ENCODE results near the gene ZNF264. TPM values are rescaled to one million over a fixed set of nuclear protein-coding genes. Genes with fewer than 3 reads are reported as not detected.
"Not testable (repeated sequence)": the region's sequence is repeated elsewhere in the genome, so short reads cannot be mapped to it uniquely, and the experiment has no call there.

Gene ZNF264
- polyA plus RNA-seq, 3 donors from 2014 or later = 13.3 to 17.3 (median 14.8) TPM

- no peaks in the 10 kb centered on the region for H3K27me3 Mint-ChIP-seq (ENCODE audit: low read depth in 3 of 3)
- peaks cover 8 to 35% of the 10 kb centered on the region in 2 donors for H3K4me1 Mint-ChIP-seq
- no peak for DNase-seq
- H3K27ac Mint-ChIP-seq = no peak overlapping the region
- peaks cover 30 to 37% (median 35%) of the 10 kb centered on the region in 3 donors for H3K36me3 Mint-ChIP-seq
- H3K9me3 Mint-ChIP-seq = no peaks in the 10 kb centered on the region
- no peak overlapping the region for H3K4me3 Mint-ChIP-seq
Observed at GRCh38 chr19:57212109-57212508, 20.8 kb downstream of the ZNF264 start.

- Mint-ChIP-seq H3K36me3 (no peaks in the 10 kb centered on the region), H3K4me3 (no peak overlapping the region)
Observed at GRCh38 chr19:57227502-57227901, 36.2 kb downstream of the ZNF264 start.

GRCh38 chr19:57231686-57232085 is 40.4 kb downstream of the ZNF264 start:
- no peak for DNase-seq
- Mint-ChIP-seq H3K4me3 (no peak overlapping the region), H3K27ac (no peak overlapping the region), H3K36me3 (peaks cover 0 to 6% (median 0%) of the 10 kb centered on the region in 3 donors), H3K4me1 (no peaks in the 10 kb centered on the region), H3K9me3 (no peaks in the 10 kb centered on the region), H3K27me3 (ENCODE audit: low read depth in 3 of 3) (no peaks in the 10 kb centered on the region)

More at GRCh38 chr19:57227502-57227901, 36.2 kb downstream of the ZNF264 start:
- Mint-ChIP-seq H3K9me3 (no peaks in the 10 kb centered on the region), H3K27me3 (ENCODE audit: low read depth in 3 of 3) (peaks cover 0 to 1% (median 0%) of the 10 kb centered on the region in 3 donors), H3K4me1 (peaks cover 0 to 1% of the 10 kb centered on the region in 2 donors), H3K27ac (no peak overlapping the region)
- no peak for DNase-seq

GRCh38 chr19:57233207-57233606 is 41.9 kb downstream of the ZNF264 start:
- no peaks in the 10 kb centered on the region for H3K4me1 Mint-ChIP-seq
- no peak for DNase-seq
- no peaks in the 10 kb centered on the region for H3K9me3 Mint-ChIP-seq
- peaks cover 0 to 2% (median 0%) of the 10 kb centered on the region in 3 donors for H3K27me3 Mint-ChIP-seq (ENCODE audit: low read depth in 3 of 3)
- H3K27ac Mint-ChIP-seq = no peak overlapping the region
- peaks cover 0 to 7% (median 0%) of the 10 kb centered on the region in 3 donors for H3K36me3 Mint-ChIP-seq
- H3K4me3 Mint-ChIP-seq = no peak overlapping the region

- H3K27ac Mint-ChIP-seq = peak overlapping the region; percentile 87 to 97 (median 96)
- no peak for DNase-seq
- no peaks in the 10 kb centered on the region for H3K9me3 Mint-ChIP-seq
- peaks cover 35 to 44% of the 10 kb centered on the region in 2 donors for H3K4me1 Mint-ChIP-seq
- H3K27me3 Mint-ChIP-seq (ENCODE audit: low read depth in 3 of 3) = peaks cover 2 to 6% (median 4%) of the 10 kb centered on the region in 3 donors
- peak overlapping the region; percentile 89 to 97 (median 95) for H3K4me3 Mint-ChIP-seq
- peaks cover 6 to 12% (median 7%) of the 10 kb centered on the region in 3 donors for H3K36me3 Mint-ChIP-seq
Observed at GRCh38 chr19:57239982-57240310, 48.6 kb downstream of the ZNF264 start.

- peak within 1 kb of the TSS; percentile 87 to 97 (median 96) for H3K27ac Mint-ChIP-seq
- H3K4me1 Mint-ChIP-seq = peaks cover 35 to 47% of the 10 kb centered on the region in 2 donors
- peaks cover 9 to 12% (median 10%) of the 10 kb centered on the region in 3 donors for H3K36me3 Mint-ChIP-seq
- peak; percentile 91 to 94 (median 92) for DNase-seq
- H3K9me3 Mint-ChIP-seq = no peaks in the 10 kb centered on the region
- H3K4me3 Mint-ChIP-seq = peak within 1 kb of the TSS; percentile 89 to 97 (median 95)
- peaks cover 2 to 6% (median 4%) of the 10 kb centered on the region in 3 donors for H3K27me3 Mint-ChIP-seq (ENCODE audit: low read depth in 3 of 3)
Observed at GRCh38 chr19:57240311-57241090, 49.2 kb downstream of the ZNF264 start, which contains the start of gene ZNF805. TSS of gene ZNF805 (plus strand) at chr19:57240632. CDS start at chr19:57240892, 260 bp downstream.

GRCh38 chr19:57241176-57241575 is 49.9 kb downstream of the ZNF264 start:
- peaks cover 35 to 47% of the 10 kb centered on the region in 2 donors for H3K4me1 Mint-ChIP-seq
- H3K9me3 Mint-ChIP-seq = no peaks in the 10 kb centered on the region
- peak overlapping the region; percentile 89 to 97 (median 95) for H3K4me3 Mint-ChIP-seq
- H3K27ac Mint-ChIP-seq = peak overlapping the region; percentile 87 to 97 (median 96)
- H3K27me3 Mint-ChIP-seq (ENCODE audit: low read depth in 3 of 3) = peaks cover 2 to 6% (median 4%) of the 10 kb centered on the region in 3 donors
- no peak for DNase-seq
- H3K36me3 Mint-ChIP-seq = peaks cover 10 to 15% (median 13%) of the 10 kb centered on the region in 3 donors

GRCh38 chr19:57242821-57243220 is 51.5 kb downstream of the ZNF264 start:
- Mint-ChIP-seq H3K4me3 (peak overlapping the region in 3 of 5 donors; percentile 14 to 95 (median 47)), H3K4me1 (peaks cover 36 to 47% of the 10 kb centered on the region in 2 donors), H3K9me3 (no peaks in the 10 kb centered on the region), H3K36me3 (peaks cover 10 to 17% (median 15%) of the 10 kb centered on the region in 3 donors), H3K27me3 (ENCODE audit: low read depth in 3 of 3) (peaks cover 1 to 6% (median 4%) of the 10 kb centered on the region in 3 donors), H3K27ac (peak overlapping the region in 3 of 6 donors; percentile 4 to 32 (median 24))
- no peak for DNase-seq

GRCh38 chr19:57244513-57244912 is 53.2 kb downstream of the ZNF264 start:
- Mint-ChIP-seq H3K4me1 (peaks cover 36 to 47% of the 10 kb centered on the region in 2 donors), H3K27ac (no peak overlapping the region), H3K36me3 (peaks cover 10 to 17% (median 15%) of the 10 kb centered on the region in 3 donors)

GRCh38 chr19:57245066-57245465 is 53.8 kb downstream of the ZNF264 start:
- Mint-ChIP-seq H3K27ac (no peak overlapping the region), H3K9me3 (no peaks in the 10 kb centered on the region), H3K4me3 (no peak overlapping the region), H3K4me1 (peaks cover 34 to 44% of the 10 kb centered on the region in 2 donors), H3K36me3 (peaks cover 13 to 20% (median 15%) of the 10 kb centered on the region in 3 donors), H3K27me3 (ENCODE audit: low read depth in 3 of 3) (peaks cover 0 to 4% (median 2%) of the 10 kb centered on the region in 3 donors)
- no peak for DNase-seq

More at GRCh38 chr19:57244513-57244912, 53.2 kb downstream of the ZNF264 start:
- no peak for DNase-seq
- no peaks in the 10 kb centered on the region for H3K9me3 Mint-ChIP-seq
- no peak overlapping the region for H3K4me3 Mint-ChIP-seq
- H3K27me3 Mint-ChIP-seq (ENCODE audit: low read depth in 3 of 3) = peaks cover 0 to 4% (median 4%) of the 10 kb centered on the region in 3 donors

- peak overlapping the region in 1 of 6 donors; percentile 7 for H3K27ac Mint-ChIP-seq
- no peak for DNase-seq
- H3K36me3 Mint-ChIP-seq = peaks cover 21 to 29% (median 22%) of the 10 kb centered on the region in 3 donors
- H3K4me1 Mint-ChIP-seq = peaks cover 29 to 35% of the 10 kb centered on the region in 2 donors
- no peaks in the 10 kb centered on the region for H3K9me3 Mint-ChIP-seq
- no peak overlapping the region for H3K4me3 Mint-ChIP-seq
- H3K27me3 Mint-ChIP-seq (ENCODE audit: low read depth in 3 of 3) = peaks cover 0 to 2% (median 0%) of the 10 kb centered on the region in 3 donors
Observed at GRCh38 chr19:57245959-57246358, 54.7 kb downstream of the ZNF264 start.

GRCh38 chr19:57248646-57249045 is 57.3 kb downstream of the ZNF264 start:
- Mint-ChIP-seq H3K9me3 (no peaks in the 10 kb centered on the region), H3K27me3 (ENCODE audit: low read depth in 3 of 3) (peaks cover 0 to 2% (median 0%) of the 10 kb centered on the region in 3 donors), H3K4me1 (peaks cover 7 to 18% of the 10 kb centered on the region in 2 donors), H3K4me3 (no peak overlapping the region), H3K36me3 (peaks cover 40 to 51% (median 42%) of the 10 kb centered on the region in 3 donors), H3K27ac (no peak overlapping the region)
- DNase-seq = no peak

- Mint-ChIP-seq H3K27me3 (ENCODE audit: low read depth in 3 of 3) (peaks cover 0 to 2% (median 0%) of the 10 kb centered on the region in 3 donors), H3K36me3 (peaks cover 44 to 56% (median 46%) of the 10 kb centered on the region in 3 donors), H3K27ac (no peak overlapping the region), H3K9me3 (no peaks in the 10 kb centered on the region), H3K4me3 (no peak overlapping the region), H3K4me1 (peaks cover 7 to 16% of the 10 kb centered on the region in 2 donors)
- DNase-seq = no peak
Observed at GRCh38 chr19:57249329-57249728, 58.0 kb downstream of the ZNF264 start.

- DNase-seq; H3K27ac Mint-ChIP-seq; H3K9me3 Mint-ChIP-seq; H3K27me3 Mint-ChIP-seq (ENCODE audit: low read depth in 3 of 3); H3K4me3 Mint-ChIP-seq: not testable (repeated sequence)
- Mint-ChIP-seq H3K4me1 (peaks cover 3 to 19% of the 10 kb centered on the region in 2 donors), H3K36me3 (peaks cover 49 to 55% (median 53%) of the 10 kb centered on the region in 3 donors)
Observed at GRCh38 chr19:57253767-57254166, 62.5 kb downstream of the ZNF264 start.
